ENCODE results near the gene ZBTB25. TPM values are rescaled to one million over a fixed set of nuclear protein-coding genes. Genes with fewer than 3 reads are reported as not detected.
A peak's percentile ranks its signal among the peaks of the same experiment; 100 is the strongest.

The ZBTB25 gene
- total RNA-seq, 4 donors from 2014 or later: 14.9 to 26.4 (median 16.6) TPM

- TF ChIP-seq EP300 (IDR thresholded peaks at IDR 0.05) (peak; percentile 65 to 99), POLR2A (IDR thresholded peaks at IDR 0.05) (peak; percentile 89 to 99)
- TF ChIP-seq, protein P1, sequence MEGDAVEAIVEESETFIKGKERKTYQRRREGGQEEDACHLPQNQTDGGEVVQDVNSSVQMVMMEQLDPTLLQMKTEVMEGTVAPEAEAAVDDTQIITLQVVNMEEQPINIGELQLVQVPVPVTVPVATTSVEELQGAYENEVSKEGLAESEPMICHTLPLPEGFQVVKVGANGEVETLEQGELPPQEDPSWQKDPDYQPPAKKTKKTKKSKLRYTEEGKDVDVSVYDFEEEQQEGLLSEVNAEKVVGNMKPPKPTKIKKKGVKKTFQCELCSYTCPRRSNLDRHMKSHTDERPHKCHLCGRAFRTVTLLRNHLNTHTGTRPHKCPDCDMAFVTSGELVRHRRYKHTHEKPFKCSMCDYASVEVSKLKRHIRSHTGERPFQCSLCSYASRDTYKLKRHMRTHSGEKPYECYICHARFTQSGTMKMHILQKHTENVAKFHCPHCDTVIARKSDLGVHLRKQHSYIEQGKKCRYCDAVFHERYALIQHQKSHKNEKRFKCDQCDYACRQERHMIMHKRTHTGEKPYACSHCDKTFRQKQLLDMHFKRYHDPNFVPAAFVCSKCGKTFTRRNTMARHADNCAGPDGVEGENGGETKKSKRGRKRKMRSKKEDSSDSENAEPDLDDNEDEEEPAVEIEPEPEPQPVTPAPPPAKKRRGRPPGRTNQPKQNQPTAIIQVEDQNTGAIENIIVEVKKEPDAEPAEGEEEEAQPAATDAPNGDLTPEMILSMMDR (IDR thresholded peaks at IDR 0.05): peak; percentile 78 to 99 (median 92)
- H3K27ac ChIP-seq: peak within 1 kb of the TSS; percentile 78 to 95 (median 86)
- WGBS, 2 donors: 7 to 16% methylated on average over 48 to 68 of the region's 79 CpGs
- H3K4me1 ChIP-seq: peaks cover 0 to 11% (median 2%) of the 10 kb centered on the region in 4 donors
- no peaks in the 10 kb centered on the region for H3K36me3 ChIP-seq
- peak within 1 kb of the TSS; percentile 56 to 76 (median 64) for H3K4me3 ChIP-seq
- peak; percentile 96 to 97 for DNase-seq (ENCODE audit: low spot score in 2 of 2)
- H3K27me3 ChIP-seq: peaks cover 0 to 10% of the 10 kb centered on the region in 2 donors
- no peaks in the 10 kb centered on the region for H3K9me3 ChIP-seq
Observed at GRCh38 chr14:64540208-64541202, 36.9 kb upstream of the ZBTB25 start, which contains the start of gene HSPA2. TSS of gene HSPA2 (plus strand) at chr14:64540741. CDS start at chr14:64540850, 109 bp downstream.

- DNase-seq (ENCODE audit: low spot score in 2 of 2): no peak
- WGBS, 2 donors: 72 to 82% methylated on average over 4 of the region's 4 CpGs
Observed at GRCh38 chr14:64536488-64537245, 33.0 kb upstream of the ZBTB25 start.

GRCh38 chr14:64531567-64531966 is 27.9 kb upstream of the ZBTB25 start:
- TF ChIP-seq POLR2A (IDR thresholded peaks at IDR 0.05) (no peak), EP300 (IDR thresholded peaks at IDR 0.05) (no peak)
- TF ChIP-seq, protein P1 (IDR thresholded peaks at IDR 0.05): no peak
- no peaks in the 10 kb centered on the region for H3K4me1 ChIP-seq
- DNase-seq (ENCODE audit: low spot score in 2 of 2): no peak
- no peaks in the 10 kb centered on the region for H3K9me3 ChIP-seq
- no peak overlapping the region for H3K4me3 ChIP-seq
- peaks cover 0 to 8% (median 0%) of the 10 kb centered on the region in 3 donors for H3K36me3 ChIP-seq
- no peak overlapping the region for H3K27ac ChIP-seq
- 66% methylated on average over 2 of the region's 2 CpGs for WGBS, 2 donors
- no peaks in the 10 kb centered on the region for H3K27me3 ChIP-seq

More at GRCh38 chr14:64536488-64537245, 33.0 kb upstream of the ZBTB25 start:
- Histone ChIP-seq H3K4me1 (peaks cover 0 to 5% (median 0%) of the 10 kb centered on the region in 4 donors), H3K27ac (no peak overlapping the region), H3K27me3 (peaks cover 0 to 10% of the 10 kb centered on the region in 2 donors), H3K4me3 (no peak overlapping the region), H3K36me3 (no peaks in the 10 kb centered on the region), H3K9me3 (no peaks in the 10 kb centered on the region)
- TF ChIP-seq, protein P1 (IDR thresholded peaks at IDR 0.05): no peak

- Histone ChIP-seq H3K27ac (no peak overlapping the region), H3K36me3 (peaks cover 0 to 45% (median 0%) of the 10 kb centered on the region in 3 donors), H3K27me3 (no peaks in the 10 kb centered on the region), H3K4me1 (peaks cover 0 to 15% (median 0%) of the 10 kb centered on the region in 4 donors), H3K4me3 (no peak overlapping the region), H3K9me3 (no peaks in the 10 kb centered on the region)
- 88 to 90% methylated on average over 2 of the region's 2 CpGs for WGBS, 2 donors
- TF ChIP-seq POLR2A (IDR thresholded peaks at IDR 0.05): no peak
- no peak for TF ChIP-seq EP300 (IDR thresholded peaks at IDR 0.05)
- TF ChIP-seq, protein P1 (IDR thresholded peaks at IDR 0.05): no peak
- no peak for DNase-seq (ENCODE audit: low spot score in 2 of 2)
Observed at GRCh38 chr14:64525354-64525753, 21.7 kb upstream of the ZBTB25 start.

Measured in tibial nerve (tissue), 4 donors.